Effector CD8-positive, alpha-beta T cell (primary cell): ENCODE measurements around the gene CDYL.
"Not testable (repeated sequence)": the region's sequence is repeated elsewhere in the genome, so short reads cannot be mapped to it uniquely, and the experiment has no call there.

Experiments used
- DNase-seq: peaks from one replicate; lab custom pipeline; 2025; lab: John Stamatoyannopoulos, UW

The CDYL gene

DNA sequence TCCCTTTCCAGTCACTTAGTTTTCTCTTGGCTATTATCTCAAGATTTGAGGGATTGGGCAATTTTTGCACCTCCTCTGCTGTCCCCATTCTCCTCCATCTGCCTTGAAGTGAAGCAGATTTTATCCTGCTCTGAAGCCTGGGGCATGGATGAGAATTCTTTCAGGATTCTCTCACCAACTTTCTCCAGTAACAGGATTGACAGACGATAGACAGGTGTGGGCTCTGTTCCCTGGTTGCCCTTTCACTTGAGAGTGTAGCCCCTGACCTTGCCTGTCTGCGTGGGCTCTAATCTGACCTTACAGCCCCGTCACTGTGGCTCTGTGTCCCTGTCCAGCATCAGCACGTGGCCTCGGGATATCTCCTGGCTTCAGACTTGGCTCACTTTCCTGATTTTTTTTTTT is 27.1 kb downstream of the CDYL start:
- DNase-seq, result no peak

DNA sequence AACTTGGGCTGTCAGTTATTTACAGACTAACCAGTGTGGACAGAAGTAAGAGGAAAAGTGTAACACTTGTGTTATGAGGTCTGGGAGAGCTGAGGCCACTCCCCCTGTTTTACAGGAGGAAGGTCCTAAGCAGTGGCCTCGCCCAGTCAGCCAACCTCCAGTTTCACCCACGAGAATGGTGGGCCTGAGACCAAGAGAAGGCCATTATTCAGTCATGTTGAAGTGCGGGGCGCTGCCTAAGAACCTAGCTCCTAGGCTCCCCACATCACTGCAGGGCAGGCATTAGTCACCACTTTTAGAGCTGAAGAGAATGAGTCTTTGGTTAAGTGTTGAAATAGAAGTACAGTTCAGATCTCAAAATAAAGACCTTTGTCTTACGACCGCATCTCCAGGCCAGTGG is 27.9 kb downstream of the CDYL start:
- DNase-seq, result no peak

DNA sequence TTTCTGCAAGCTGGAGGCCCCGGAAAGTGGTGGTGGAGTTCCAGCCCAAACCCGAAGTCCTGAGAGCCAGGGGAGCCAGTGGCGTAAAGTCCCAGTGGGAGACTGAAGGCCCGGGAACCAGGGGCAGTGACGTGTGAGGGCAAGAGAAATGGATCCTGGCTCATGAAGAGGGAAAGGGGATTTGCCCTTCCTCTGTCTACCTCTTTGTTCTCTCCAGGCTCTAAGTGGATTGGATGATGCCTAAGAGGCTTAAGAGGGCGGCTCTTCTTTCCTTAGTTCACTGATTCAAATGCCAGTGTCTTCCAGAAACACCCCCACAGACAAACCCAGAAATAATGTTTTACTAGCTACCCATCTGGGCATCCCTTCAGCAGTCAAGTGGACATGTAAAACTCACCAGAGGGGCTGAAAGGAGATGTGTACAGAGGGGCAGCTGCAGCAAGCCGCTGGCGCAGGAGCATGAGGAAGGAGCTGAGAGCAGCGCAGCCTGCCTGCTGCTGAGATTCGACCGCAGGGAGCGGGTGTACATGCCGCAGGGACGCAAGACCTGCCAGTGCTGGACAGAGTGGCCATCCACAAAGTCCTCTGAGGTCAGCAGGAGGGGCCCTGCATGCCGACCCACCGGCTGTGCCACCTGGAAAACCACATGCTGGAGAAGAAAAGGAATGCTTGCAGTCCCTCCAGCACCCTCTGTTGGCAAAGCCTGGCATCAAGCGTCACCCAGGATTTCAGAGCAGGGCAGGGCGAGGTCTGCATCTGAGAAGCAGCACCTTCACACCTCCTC is 29.5 kb downstream of the CDYL start:
- no peak for DNase-seq

DNA sequence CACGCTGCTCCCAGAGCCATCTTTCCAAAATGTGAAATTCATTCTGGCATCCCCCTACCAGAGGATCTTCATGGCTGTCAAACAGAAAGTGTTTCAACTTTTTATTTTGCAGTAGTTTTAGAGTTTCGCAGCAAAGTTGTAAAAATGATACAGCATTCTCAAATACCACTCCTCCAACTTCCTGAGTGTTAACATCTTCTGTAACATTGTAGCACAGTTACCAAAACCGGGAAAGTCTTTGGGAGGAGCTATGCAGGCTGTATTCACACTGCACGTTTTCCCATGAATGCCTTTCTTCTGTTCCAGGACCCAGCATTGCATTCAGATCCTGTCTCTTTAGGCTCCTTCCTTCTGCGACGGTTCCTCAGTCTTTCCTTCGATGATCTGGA is 30.1 kb downstream of the CDYL start:
- no peak for DNase-seq

DNA sequence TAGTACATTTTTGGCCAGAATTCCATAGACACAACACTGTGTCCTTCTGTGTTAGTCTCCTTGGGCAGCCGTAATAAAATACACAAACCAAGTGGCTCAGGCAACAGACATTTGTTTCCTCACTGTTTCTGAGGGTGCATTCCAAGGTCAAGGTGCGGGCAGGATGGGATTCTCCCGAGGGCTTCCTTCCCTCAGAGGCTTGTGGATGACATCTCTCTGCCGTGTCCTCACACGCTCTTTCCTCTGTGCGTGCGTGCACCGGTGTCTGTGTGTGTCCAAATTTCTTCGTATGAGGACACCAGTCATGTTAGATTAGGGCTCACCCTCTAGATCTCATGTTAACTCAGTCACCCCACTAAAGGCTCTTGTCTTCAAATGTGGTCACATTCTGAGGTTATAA is 30.6 kb downstream of the CDYL start:
- DNase-seq, result no peak

DNA sequence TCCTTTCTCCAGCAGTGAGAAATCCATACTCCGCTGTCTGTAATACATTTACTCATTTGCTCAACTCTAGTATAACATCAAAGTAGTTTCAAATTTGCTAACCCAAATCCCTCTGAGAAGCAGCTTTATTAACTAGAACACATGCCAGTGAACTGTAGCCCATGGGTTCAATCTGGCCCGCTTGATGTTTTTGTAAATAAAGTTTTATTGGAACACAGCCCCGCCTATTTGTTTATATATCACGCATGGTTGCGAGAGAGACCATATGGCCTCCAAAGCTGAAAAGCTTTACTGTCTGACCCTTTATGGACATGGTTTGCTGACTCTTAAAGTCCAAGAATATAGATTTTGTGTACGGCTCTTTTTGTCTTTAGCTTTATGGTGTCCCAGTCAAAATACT is 32.2 kb downstream of the CDYL start:
- DNase-seq, result no peak

DNA sequence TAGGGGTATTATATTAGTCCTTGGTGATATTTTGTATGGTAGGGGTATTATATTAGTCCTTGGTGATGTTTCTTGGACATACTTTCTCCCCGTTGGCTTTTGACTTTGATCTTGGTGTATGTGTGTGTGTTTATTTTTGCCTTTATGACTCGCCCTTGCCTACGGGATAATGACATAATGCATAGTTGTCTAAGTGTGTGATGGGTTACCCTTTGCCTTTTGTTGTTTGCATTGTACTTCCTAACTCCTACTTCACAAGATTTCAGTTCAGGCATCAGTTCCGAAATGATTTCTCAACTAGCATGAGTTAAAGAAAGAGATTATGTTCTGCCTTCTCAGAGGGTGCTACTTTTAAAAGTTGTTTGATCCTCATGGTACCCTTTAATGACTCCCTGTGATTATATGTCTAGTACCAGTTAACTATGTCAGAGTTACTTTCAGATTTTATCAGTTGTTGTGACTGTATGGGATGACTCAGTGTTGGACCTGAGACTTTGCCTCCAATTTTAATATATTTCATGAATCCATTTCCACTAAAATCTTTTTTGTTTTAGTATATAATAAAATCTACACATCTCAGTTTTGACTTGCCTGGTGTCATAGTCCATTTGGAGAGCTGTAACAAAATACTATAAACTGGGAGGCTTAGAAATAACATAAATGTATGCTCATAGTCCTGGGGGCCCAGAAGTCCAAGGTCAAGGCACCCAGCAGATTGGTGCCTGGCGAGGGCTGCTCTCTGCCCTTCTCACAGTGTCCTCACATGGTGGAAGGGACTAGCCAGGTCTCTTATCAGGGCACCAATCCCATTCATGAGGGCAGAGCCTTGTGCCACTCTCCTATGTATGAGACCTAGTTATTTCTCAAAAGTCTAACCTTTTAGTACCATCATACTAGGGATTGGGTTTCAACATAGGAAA is 34.1 kb downstream of the CDYL start:
- DNase-seq, result no peak

DNA sequence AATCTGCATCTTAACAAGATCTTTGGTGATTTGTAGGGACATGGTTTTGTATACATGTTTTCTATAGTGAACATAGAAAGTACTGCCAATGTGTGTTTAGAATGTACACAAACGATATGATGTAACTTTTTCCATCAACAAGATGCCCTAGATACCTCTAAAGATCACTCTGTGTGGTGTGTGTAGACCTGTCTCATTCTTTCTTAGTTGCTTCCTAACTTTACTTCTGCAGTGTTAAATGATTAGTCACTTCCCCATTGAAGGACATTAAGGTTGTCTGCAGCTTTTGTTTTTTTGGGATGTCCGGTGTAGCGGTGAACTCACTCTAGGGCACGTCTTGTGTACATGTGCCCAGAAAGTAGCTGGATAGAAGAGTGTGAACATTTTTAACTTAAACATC is 35.9 kb downstream of the CDYL start:
- no peak for DNase-seq

DNA sequence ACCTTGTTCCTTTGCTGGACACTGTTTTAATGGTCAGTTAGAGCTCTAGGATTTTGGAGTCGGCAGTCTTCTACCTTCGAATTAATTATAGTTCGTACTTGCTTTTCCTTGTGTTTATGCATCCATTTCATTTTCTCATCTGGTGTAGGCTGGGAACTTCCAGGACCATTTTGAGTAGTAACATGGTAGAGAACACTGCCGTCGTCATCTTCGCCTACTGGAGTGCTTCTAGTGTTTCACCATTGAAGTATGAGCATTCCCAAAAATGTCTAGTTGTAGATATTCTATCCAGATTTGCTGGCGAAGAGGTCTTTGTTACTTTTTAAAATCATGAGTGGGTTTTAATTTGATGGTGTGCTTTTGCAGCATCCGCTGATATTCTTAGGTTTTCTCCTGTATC is 36.9 kb downstream of the CDYL start:
- no peak for DNase-seq

DNA sequence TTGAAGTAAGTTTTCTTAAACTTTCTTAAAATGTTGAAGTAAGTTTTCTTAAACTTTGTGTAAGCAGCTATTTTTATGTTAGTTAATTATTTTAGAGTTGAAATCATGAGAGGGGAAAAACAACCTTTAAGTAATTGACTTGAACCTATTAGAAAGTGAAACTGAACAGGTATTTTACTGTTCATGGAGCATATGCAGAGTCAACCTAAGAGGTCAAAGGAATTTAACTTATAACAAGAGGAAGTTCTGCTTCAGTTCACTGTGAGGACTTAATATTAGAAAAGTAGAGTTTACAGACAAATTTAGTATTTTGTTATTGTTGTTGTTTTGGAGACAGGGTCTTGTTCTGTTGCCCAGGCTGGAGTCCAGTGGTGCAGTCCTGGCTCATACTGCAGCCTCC is 38.0 kb downstream of the CDYL start:
- DNase-seq, result no peak

DNA sequence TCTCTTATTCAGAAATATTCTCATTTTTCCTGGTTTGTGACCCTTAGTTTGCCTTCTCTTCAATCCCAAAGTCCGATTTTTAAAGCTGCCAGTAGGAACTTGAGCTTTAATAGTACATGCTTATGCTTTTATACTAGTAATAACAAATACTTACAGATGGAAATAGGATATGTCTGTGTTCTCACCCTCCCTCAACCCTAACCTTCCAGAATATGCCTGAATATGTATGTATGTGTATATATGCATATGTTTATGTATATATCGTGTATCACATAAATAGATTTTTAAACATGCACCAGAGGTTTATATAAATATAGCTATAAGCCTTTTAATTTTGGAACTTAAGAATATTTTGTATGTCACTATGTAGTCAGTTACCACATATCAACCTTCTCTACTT is 38.8 kb downstream of the CDYL start:
- DNase-seq, result no peak

DNA sequence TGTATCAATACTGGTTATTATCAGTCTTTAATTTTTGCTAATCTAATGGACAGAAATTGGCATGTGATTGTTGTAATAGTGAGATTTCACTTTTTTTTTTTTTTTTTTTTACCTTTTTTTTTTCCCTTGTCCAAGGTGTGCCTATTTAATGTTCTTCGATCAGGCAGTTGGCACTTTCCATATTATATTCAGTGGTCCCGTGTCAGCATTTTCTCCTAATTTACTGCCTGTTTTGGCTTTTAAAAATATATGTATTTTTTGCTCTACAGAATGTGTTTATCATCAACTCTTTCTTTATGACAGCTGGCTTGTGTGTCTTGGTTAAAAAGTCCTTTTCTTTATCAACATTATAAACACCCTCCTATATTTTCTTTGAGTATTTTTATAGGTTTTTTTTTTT is 39.4 kb downstream of the CDYL start:
- DNase-seq, result no peak

DNA sequence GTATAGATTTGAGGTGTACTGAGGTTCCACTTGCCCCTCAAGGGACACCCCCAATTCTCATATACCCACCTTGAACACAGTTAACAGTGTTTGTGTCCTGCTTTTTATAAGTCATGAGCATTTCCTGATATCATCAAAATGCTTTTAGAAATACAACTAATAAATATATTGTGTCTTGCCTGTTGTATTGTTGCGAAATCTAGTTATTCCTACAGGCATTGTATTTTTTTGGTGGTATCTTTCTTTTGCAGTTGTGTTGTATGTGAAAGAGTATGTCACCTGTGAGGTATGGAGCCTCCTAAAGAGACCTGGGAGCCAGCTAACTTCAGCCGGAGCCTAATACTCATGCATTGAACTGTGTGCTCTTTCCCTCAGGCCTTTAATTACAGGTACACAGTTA is 40.7 kb downstream of the CDYL start:
- no peak for DNase-seq

DNA sequence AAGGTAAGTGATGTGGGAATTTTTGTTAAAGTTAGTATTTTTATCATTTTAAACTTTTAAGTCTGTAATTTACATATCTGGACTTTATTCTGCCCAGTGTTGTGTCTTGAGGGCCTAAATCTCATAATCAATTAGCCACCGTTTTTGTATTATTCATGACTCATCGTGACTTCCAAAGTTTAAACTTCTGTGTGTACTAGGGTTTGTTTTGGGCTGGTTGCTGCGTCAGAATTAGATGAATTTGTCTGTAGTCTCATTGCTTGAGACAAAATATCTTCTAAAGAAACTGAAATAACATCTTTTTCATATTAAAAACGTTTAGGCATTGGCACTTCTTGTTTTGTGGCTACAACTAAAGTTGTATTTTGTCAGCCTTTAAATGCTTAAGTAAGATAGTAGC is 41.3 kb downstream of the CDYL start:
- no peak for DNase-seq

DNA sequence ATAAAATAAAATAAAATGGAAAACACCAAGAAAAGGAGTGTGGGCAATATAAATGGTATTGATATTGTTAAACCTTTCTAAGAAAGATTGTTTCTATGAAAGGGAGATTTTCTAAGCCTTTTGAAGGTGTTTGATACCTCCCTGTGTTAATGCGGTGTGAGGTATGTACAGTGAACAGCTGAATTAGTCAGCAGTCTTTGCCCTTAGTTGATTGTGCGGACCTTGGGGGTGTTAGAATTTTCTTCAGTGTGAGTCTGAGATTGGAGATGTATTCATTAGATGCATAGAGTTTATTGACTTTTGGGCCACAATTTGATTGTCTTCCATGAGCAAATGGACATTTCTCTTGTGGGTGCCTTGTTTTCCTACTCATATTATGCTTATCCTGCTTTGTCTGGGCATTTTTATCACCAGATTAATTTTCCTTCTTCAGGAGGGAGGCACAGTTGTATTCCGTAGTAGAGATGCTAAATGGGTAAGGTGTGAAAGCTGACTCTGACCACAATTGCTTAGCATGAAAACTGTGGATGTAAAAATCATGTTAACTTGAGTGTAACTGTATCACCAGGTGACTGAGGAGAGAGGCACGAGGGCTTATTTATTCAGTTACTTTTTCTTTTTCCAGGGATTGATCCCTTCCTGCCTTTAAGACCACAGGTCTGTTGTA is 42.2 kb downstream of the CDYL start:
- DNase-seq, result no peak

DNA sequence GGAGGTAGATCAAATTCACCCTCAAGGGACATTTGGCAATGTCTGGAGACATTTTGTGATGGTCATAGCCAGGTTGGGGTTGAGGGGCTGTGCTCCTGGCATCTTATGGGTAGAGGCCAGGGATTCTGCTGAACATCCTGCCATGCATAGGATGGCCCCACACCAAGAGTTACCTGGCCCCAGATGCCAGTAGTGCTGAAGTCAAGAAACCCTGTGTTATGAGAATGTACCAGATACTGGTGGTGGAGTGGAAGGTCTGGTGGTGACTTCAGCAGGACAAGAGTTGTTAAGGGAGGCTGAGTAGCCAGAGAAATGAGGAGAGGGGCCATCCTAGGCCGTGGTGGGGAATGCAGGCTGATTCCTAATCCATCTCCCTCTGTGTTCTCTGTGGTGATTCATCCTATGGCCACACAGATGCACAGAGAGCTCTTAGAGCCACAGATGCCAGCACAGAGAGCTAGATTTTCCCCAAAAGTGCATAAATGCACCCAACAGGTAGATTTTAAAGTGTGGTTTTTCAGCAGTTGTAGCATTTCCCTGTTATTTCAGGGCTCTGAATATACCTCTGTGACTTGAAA is 43.6 kb downstream of the CDYL start:
- no peak for DNase-seq

DNA sequence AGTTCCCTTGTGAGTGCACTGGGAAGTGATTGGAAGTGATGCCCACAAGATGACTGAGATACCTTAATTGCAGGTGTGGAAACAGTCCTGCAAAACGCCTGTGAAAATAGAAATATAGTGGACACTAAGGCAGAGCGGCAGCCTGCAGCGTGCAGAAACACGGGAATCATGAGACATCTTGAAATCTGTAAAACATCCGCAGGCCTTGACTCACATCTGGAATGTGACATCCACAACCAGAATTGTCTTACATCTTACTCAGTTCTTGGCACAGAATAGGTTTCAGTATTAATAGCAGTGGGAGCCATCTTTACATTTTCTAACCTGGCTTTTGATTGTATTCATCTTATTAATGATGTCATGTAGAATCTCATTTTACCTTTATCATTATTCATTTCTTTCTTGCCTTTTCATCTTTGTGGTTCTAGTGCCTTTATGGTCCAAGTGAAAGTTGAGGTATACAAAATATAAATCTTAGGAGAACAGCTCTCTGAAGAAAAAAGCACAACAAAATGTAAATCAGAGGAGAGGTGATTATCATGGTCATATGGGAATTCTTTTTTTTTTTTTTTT is 44.6 kb downstream of the CDYL start:
- no peak for DNase-seq

DNA sequence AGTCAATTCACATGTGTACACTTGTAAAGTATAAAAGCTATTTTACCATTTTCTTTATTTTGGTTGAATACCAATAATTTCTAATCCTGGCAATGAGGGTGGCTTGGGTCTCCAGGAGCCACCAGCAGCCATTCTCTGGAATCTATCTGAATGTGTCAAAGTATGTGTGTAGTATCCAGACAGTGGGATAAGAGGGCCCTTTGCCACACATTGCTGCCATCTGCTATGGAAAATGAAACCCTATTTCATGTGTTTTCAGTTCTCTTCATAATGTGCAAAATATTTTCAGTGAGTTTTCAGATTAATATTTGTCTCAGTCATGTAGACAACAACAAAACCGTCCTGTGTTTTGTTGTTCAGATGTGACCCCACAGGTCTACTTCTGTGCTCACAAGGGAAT is 46.3 kb downstream of the CDYL start:
- no peak for DNase-seq

DNA sequence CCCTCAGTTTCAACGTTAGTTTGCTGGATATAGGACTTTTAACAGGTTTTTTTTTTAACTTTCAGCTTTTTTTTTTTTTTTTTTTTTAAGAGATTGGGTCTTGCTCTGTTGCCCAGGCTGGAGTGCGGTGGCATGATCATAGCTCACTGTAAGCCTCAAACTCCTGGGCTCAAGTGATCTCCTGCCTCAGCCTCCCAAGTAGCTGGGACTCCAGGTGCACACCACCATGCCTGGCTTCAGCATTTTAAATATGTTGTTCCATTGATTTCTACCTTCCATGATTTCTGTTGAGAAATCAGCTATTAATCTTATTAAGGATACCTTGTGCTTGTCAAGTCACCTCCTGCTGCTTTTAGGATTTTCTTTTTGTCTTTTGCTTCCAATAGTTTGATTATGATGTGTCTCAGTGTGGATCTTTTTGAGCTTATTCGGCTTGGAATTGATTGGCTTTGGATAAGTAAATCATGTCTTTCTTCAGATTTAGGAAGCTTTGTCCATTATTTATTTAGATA is 52.0 kb downstream of the CDYL start:
- no peak for DNase-seq

DNA sequence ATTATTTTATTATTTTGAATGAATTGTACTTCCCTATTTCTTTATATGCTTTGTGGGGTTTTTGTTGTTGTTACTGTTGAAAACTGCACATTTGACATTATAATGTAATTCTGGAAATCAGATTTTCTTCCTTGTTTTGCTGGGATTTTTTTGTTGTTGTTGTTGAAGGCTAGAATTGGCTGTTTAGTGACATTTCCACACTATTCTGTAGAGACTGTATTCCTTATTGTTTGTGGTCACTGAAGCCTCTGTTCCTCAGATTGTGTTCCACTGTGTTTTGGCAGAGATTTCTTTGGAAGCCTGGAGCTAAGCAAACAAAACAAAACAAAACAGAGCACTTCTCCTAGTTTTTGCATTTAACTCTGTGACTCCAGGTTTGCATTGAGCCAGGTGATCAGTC is 52.9 kb downstream of the CDYL start:
- DNase-seq, result no peak

DNA sequence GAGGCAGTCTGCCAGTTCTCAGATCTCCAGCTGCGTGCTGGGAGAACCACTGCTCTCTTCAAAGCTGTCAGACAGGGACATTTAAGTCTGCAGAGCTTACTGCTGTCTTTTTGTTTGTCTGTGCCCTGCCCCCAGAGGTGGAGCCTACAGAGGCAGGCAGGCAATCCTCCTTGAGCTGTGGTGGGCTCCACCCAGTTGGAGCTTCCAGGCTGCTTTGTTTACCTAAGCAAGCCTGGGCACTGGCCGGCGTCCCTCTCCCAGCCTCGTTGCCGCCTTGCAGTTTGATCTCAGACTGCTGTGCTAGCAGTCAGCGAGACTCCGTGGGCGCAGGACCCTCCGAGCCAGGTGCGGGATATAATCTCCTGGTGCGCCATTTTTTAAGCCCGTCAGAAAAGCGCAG is 59.3 kb downstream of the CDYL start:
- not testable (repeated sequence) for DNase-seq

DNA sequence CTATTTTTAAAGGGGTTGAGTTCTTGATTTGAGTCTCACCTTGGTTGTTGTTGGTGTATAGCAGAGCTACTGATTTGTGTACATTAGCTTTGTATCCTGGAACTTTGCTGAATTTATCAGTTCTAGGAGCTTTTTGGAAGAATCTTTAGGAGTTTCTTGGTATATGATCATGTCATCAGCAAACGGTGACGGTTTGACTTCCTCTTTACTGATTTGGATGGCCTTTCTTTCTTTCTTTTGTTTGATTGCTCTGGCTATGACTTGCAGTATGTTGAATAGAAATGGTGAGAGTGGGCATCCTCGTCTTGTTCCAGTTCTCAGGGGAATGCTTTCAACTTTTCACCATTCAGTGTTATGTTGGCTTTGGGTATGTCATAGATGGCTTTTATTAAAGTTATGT is 64.0 kb downstream of the CDYL start:
- no peak for DNase-seq
